ENCODE results near the gene GBP7.
"Not testable (repeated sequence)": the region's sequence is repeated elsewhere in the genome, so short reads cannot be mapped to it uniquely, and the experiment has no call there.

The GBP7 gene

DNA sequence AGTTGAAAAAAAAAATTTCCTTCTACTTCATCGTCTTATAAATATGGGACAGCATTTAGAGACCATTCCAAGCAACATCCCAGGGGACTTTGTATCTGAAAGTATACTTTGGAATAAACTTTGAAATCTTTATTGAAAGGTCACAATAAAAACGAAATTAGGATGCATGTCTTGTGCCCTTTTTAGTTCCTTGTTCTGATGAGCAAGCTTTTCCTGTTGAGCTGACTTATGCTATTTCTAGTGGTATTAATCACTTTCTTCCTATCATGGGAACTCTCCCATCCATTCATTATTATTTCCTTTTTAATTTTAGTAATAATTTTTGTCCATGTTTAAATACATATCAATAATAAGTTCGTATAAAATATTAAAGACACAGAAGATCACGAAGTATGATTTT lies 45.9 kb downstream of the GBP7 start:
- no peaks in the 10 kb centered on the region for H3K9me3 ChIP-seq (replicated peaks; ENCODE audit: insufficient read depth, low read length)
- H3F3A ChIP-seq (ENCODE audit: insufficient read depth, low read length): no peaks in the 10 kb centered on the region
- peaks cover 10% of the 10 kb centered on the region for H3K4me1 ChIP-seq (ENCODE audit: low read length)
- no peak overlapping the region for H3K4me2 ChIP-seq (ENCODE audit: low read depth, low read length)
- no peak for DNase-seq
- H3K27me3 ChIP-seq (replicated peaks; ENCODE audit: insufficient read depth, low read length): no peaks in the 10 kb centered on the region
- no peaks in the 10 kb centered on the region for H3K79me2 ChIP-seq (ENCODE audit: low read length)
- H4K20me1 ChIP-seq (ENCODE audit: insufficient read depth, low read length): no peaks in the 10 kb centered on the region
- no peak for TF ChIP-seq EZH2 (optimal IDR thresholded peaks at IDR 0.05; ENCODE audit: low read depth, low read length)
- no peak overlapping the region for H3K27ac ChIP-seq (ENCODE audit: low read length)
- H3K9ac ChIP-seq (ENCODE audit: low read length): no peak overlapping the region
- H2AFZ ChIP-seq (ENCODE audit: low read length): no peak overlapping the region
- no peaks in the 10 kb centered on the region for H3K9me2 ChIP-seq (replicated peaks; ENCODE audit: insufficient read depth, low read length)
- H3K36me3 ChIP-seq (replicated peaks; ENCODE audit: insufficient read depth, low read length): no peaks in the 10 kb centered on the region
- no peak overlapping the region for H3K4me3 ChIP-seq (ENCODE audit: low read length)

DNA sequence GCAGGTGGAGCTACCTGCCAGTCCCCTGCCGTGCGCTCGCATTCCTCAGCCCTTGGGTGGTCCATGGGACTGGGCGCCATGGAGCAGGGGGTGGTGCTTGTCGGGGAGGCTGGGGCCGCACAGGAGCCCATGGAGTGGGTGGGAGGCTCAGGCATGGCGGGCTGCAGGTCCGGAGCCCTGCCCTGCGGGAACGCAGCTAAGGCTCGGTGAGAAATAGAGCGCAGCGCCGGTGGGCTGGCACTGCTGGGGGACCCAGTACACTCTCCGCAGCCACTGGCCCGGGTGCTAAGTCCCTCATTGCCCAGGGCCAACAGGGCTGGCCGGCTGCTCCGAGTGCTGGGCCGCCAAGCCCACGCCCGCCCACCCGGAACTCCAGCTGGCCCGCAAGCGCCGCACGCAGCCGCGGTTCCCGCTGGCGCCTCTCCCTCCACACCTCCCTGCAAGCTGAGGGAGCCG lies 47.8 kb downstream of the GBP7 start:
- not testable (repeated sequence) for H3K4me1 ChIP-seq (ENCODE audit: low read length)

DNA sequence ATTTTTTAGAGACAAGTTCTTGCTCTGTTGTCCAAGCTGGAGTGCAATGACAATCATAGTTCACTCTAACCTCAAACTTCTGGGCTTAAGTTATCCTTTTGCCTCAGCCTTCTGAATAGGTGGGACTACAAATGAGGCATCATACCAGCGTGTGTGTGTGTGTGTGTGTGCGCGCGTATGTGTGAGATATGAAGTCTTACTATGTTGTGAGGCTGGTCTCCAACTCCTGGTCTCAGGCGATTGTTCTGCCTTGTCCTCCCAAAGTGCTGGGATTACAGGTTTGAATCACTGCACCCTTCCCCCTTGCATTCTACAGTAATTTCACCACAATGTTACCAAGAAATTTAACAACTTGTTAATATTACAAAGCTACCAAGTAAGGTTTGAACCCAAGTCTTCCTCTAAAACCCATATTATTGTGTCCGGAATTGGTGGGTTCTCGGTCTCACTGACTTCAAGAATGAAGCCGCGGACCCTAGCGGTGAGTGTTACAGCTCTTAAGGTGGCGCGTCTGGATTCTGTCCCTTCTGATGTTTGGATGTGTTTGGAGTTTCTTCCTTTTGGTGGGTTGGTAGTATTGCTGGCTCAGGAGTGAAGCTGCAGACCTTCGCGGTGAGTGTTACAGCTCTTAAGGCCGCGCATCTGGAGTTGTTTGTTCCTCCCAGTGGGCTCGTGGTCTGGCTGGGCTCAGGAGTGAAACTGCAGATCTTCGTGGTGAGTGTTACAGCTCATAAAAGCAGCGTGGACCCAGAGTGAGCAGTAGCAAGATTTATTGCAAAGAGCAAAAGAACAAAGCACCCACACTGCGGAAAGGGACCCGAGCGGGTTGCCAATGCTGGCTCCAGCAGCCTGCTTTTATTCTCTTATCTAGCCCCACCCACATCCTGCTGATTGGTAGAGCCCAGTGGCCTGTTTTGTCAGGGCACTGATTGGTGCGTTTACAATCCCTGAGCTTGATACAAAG lies 48.9 kb downstream of the GBP7 start:
- H3K9ac ChIP-seq (ENCODE audit: low read length); H3K4me3 ChIP-seq (ENCODE audit: low read length); H3K9me2 ChIP-seq (replicated peaks; ENCODE audit: insufficient read depth, low read length); H3K4me1 ChIP-seq (ENCODE audit: low read length); H3K27ac ChIP-seq (ENCODE audit: low read length); H2AFZ ChIP-seq (ENCODE audit: low read length); H3K36me3 ChIP-seq (replicated peaks; ENCODE audit: insufficient read depth, low read length); H3F3A ChIP-seq (ENCODE audit: insufficient read depth, low read length); H3K27me3 ChIP-seq (replicated peaks; ENCODE audit: insufficient read depth, low read length); DNase-seq; H3K4me2 ChIP-seq (ENCODE audit: low read depth, low read length); H3K9me3 ChIP-seq (replicated peaks; ENCODE audit: insufficient read depth, low read length); H4K20me1 ChIP-seq (ENCODE audit: insufficient read depth, low read length); H3K79me2 ChIP-seq (ENCODE audit: low read length): not testable (repeated sequence)

More for the DNA sequence above, 47.8 kb downstream of the GBP7 start:
- not testable (repeated sequence) for H3K9me3 ChIP-seq (replicated peaks; ENCODE audit: insufficient read depth, low read length); DNase-seq; H3K4me3 ChIP-seq (ENCODE audit: low read length); H3K27ac ChIP-seq (ENCODE audit: low read length); H4K20me1 ChIP-seq (ENCODE audit: insufficient read depth, low read length); H3K79me2 ChIP-seq (ENCODE audit: low read length); H3K27me3 ChIP-seq (replicated peaks; ENCODE audit: insufficient read depth, low read length); H2AFZ ChIP-seq (ENCODE audit: low read length); H3K9ac ChIP-seq (ENCODE audit: low read length); H3F3A ChIP-seq (ENCODE audit: insufficient read depth, low read length); H3K9me2 ChIP-seq (replicated peaks; ENCODE audit: insufficient read depth, low read length); H3K36me3 ChIP-seq (replicated peaks; ENCODE audit: insufficient read depth, low read length); H3K4me2 ChIP-seq (ENCODE audit: low read depth, low read length)

DNA sequence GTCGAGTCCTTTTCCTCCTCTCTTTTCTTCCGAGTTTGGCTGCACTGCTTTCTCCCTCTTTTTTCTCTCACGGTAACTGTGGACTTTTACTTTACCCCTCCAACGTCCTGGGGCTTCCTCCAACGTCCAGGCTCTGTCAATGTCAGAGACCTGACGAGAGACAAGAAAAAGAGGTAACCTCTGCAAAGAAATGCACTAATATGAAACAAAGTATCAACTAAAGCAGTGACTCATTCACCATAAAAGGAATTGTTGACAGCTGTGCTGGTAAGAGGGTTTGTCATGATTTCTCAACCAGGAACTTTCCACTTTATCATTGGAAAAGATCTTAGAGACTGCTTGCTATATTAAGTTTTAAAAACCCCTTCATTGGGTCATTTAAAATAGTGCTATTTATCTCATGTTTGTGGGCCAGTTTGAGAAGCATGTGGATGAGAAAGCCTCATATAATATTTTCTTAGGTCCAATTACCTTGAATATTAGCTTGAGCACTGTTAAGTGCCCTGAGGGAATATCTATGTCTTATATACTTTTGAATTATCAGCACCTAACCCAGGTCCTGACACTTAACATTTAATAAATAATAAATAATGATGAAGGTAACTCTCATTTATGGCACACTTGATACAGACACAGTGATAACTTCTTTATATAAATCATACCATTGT lies 49.8 kb downstream of the GBP7 start, which contains the start of gene GBP2:
GBP2 (minus strand) TSS at position 202 of the 668 bp plus-strand sequence. CDS start 4,148 bp downstream, outside the sequence.
- Histone ChIP-seq H3K36me3 (replicated peaks; ENCODE audit: insufficient read depth, low read length) (no peaks in the 10 kb centered on the region), H4K20me1 (ENCODE audit: insufficient read depth, low read length) (no peaks in the 10 kb centered on the region), H3K9me3 (replicated peaks; ENCODE audit: insufficient read depth, low read length) (no peaks in the 10 kb centered on the region), H3K27me3 (replicated peaks; ENCODE audit: insufficient read depth, low read length) (no peaks in the 10 kb centered on the region), H3K4me3 (ENCODE audit: low read length) (peak within 1 kb of the TSS; percentile 26; the same call in 1 of the 2 replicates), H3K9me2 (replicated peaks; ENCODE audit: insufficient read depth, low read length) (no peaks in the 10 kb centered on the region), H3F3A (ENCODE audit: insufficient read depth, low read length) (no peaks in the 10 kb centered on the region), H3K9ac (ENCODE audit: low read length) (peak within 1 kb of the TSS; percentile 12; the same call in 1 of the 2 replicates), H3K4me2 (ENCODE audit: low read depth, low read length) (peak within 1 kb of the TSS; percentile 48), H3K27ac (ENCODE audit: low read length) (0 out of 2 replicates have a peak within 1 kb of the TSS, but pooled peaks have one; percentile 7), H3K4me1 (ENCODE audit: low read length) (peaks cover 10% of the 10 kb centered on the region), H3K79me2 (ENCODE audit: low read length) (no peaks in the 10 kb centered on the region), H2AFZ (ENCODE audit: low read length) (peak within 1 kb of the TSS; percentile 52)
- no peak for TF ChIP-seq EZH2phosphoT487 (IDR thresholded peaks at IDR 0.05; ENCODE audit: low read length)
- no peak for TF ChIP-seq EZH2 (optimal IDR thresholded peaks at IDR 0.05; ENCODE audit: low read depth, low read length)
- TF ChIP-seq, protein P1, sequence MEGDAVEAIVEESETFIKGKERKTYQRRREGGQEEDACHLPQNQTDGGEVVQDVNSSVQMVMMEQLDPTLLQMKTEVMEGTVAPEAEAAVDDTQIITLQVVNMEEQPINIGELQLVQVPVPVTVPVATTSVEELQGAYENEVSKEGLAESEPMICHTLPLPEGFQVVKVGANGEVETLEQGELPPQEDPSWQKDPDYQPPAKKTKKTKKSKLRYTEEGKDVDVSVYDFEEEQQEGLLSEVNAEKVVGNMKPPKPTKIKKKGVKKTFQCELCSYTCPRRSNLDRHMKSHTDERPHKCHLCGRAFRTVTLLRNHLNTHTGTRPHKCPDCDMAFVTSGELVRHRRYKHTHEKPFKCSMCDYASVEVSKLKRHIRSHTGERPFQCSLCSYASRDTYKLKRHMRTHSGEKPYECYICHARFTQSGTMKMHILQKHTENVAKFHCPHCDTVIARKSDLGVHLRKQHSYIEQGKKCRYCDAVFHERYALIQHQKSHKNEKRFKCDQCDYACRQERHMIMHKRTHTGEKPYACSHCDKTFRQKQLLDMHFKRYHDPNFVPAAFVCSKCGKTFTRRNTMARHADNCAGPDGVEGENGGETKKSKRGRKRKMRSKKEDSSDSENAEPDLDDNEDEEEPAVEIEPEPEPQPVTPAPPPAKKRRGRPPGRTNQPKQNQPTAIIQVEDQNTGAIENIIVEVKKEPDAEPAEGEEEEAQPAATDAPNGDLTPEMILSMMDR (IDR thresholded peaks at IDR 0.05; ENCODE audit: low read length): no peak
- peak; percentile 16 for DNase-seq
